GM21737 (cell line): Measurements from ENCODE around the gene FTO.

Experiments
- ATAC-seq: cut with Tn5 transposase; IDR thresholded peaks from one replicate; pipeline ENCODE4 v1.9.1; 2021; ENCODE audit warnings: mild to moderate bottlenecking, moderate library complexity; ENCODE audit not compliant: unreplicated experiment

FTO gene

DNA sequence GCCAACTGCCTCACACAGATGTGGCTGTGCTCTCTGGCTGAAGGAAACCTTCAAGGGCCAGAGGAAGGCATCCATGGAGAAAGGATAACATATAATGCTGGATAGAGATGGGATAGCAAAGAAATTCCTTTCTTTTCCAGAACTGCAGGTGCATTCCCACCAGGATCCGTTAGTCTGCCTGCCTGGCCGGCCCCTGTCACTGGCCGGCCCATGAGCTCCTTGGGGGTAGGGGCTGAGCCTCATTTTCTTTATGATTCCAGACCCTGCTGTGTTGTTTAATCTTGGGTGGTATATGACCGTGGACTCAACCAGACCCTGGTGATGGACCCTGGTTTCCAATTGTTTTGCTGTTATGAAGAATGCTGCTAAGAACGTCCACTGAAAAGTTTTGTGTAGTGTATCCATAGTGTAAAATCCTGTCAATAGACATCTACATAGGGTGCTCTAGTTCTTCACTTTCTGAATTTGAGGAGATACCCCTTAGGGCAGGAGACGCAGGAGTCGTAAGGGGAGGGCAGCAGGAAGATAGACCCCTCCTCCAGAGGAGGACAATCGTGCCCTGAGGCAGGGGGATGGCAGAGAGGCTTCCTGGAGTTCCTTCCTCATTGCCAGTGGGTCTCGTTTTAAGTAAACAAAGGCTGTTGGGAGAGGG lies 489.2 kb downstream of the FTO start:
- ATAC-seq: no peak

DNA sequence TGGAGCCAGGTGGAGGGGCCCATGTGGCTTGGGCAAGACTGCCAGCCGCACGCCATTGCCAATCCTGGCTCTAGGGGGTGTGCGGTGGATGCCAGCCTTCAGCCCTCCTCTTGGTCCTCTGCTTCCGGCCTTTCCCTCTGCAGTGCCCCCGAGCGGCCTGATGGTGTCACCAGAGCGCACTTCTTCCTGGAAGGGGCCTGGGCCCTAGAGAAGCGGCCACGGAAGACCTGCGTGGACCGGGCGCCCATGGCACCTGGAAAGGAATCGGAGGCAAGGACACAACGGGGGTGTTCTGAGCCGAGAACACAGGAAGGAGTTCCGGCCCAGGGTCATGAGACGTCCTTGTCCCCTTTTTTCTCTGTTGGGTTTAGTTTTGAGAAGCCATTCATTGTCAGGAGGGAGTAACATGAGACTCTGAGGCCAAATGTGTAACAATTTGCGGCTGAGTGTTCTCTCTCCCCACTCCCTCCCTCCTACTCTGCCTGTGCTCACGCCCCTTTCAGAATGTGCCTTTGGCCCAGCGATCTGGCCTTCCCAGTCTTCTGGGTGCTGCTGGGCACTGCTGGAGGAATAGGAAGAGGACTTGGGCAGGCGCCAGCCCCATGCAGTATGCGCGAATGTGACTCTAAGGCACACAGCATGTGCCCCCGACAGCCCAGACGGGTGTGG lies 489.8 kb downstream of the FTO start:
- no peak for ATAC-seq

DNA sequence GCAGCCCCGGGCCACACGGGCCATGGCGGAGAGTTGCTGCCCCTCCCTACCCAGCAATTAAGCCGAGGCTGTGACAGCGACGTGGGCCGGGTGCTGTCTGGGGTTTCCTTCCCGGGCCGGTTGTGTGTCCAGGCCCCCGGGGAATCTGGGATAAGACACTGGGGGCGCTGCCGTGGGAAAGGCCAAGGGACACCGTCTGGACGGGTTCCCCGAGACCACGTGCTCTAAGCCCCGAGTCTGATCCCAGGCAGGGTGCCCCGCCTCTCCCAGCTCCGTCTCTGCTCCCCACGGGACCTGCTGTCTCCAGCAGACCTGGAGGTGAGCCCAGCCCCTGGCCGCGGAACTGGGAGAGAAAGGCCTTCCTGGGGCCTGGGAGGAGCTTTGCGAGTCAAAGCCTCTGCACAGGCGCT lies 490.4 kb downstream of the FTO start:
- no peak for ATAC-seq

DNA sequence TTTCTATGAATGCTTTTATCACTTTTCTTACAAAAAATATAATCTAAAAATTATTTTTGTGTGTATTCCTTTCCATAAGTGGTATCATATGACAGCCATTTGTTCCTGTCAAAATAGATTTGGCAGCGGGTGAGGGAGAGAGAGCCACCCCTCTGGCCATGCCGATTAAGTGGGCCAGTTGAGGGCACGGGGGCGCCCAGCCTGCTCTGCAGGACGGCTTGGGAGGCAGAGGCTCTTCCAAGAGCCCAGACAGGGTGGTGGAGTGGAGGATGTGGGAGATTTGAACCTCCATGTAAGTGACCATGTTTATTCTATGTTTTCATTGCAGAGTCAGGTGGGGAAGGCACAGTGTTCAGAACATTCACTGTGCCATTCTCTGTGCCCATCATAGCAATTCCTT lies 493.8 kb downstream of the FTO start:
- ATAC-seq: no peak

DNA sequence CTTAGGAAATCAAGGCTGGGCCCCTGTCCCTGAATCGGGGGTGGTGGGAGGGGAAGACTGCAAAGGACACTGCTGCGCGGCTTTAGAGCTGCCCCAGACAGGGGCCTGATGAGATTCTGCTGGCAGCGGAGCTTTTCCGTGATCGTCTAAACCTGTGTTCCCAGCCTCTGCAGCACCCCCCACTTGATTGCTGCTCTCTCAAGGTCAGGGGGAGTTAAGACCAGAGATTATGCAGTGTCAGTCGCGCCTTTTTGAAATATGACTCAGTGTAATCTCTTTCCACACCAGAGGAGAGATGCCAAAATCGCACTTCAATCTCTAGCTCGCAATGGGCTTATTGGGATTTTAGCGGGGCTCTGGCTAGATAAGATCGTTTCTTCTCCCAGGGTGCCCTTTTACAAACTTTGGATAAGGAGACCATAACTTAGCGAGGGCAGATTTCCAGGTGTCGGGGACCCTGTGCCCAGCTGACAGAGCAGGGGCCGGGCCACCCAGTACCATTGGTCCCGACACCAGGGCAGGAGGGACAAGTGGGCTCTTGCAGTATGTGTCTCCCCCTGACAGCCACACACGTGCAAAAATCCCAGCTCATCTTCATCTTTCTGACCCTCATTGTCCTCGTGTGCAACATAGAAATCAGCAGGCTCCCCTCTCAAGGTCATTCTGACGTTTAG lies 495.7 kb downstream of the FTO start:
- ATAC-seq: no peak

DNA sequence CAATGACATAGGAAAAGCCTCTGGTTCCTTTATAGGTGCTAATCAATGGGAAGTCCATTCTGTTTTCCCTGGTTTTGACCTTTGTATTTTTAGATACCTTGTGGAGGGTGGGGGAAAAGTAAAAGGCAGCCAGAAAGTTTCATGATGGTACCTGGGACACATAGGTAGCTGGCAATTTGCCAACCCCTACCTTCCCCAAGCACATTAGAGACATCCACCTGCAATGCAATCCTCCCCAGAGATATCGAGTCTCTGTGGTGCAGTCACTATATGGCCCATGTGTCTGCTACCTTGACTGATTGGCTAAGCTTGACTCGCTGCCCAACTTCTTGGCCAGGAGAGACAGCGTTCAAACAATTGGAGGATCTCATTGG lies 496.2 kb downstream of the FTO start:
- no peak for ATAC-seq

DNA sequence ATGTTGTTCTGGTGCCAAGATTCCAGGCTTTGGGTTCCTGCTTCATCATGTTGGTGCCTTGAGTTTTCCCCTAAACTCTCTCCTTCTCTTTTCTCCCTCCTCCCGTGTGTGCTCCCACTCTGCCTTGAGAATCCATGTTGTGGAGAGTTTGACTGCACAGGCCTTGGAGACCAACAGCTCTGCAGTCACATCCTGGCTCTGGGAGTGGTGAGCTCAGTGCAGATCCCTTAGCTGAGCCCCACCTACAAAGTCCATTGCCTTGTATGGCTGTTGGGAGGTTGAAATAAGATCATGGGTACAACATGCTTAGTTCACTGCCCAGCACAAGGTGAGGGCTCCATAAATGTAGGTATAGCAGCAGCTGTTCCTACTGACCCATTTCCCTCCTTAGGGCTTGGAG lies 496.8 kb downstream of the FTO start:
- ATAC-seq: no peak

DNA sequence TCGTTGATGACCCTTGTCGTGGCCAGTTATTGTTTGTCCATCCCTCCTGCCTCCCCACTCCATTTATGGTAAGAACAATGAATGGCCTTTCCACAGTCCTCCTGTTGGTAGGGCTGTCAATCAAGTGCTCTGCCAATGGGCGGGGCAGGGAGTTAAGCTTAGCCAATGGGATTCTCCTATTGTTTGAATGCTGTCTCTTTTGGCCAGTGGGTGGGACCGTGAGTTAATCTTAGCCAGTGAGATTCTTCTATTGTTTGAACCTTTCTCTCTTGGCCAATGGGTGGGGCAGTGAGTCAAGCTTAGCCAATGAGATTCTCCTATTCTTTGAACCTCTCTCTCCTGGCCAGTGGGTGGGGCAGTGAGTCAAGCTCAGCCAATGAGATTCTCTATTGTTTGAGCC lies 497.2 kb downstream of the FTO start:
- ATAC-seq: no peak
